HG03439 (cell line): ENCODE measurements around the gene FAM120A.

Source experiments
- ATAC-seq: cut with Tn5 transposase; IDR thresholded peaks from one replicate; pipeline ENCODE4 v1.9.1; 2021; ENCODE audit warnings: mild to moderate bottlenecking, moderate library complexity; ENCODE audit not compliant: unreplicated experiment

Gene FAM120A

GRCh38 chr9:93613791-93614190, 162.3 kb downstream of the FAM120A start:
- no peak for ATAC-seq

- ATAC-seq, result no peak
Observed at GRCh38 chr9:93614830-93615468, 163.5 kb downstream of the FAM120A start.
